ENCODE measurements around the gene BCAP31.

BCAP31 gene

DNA sequence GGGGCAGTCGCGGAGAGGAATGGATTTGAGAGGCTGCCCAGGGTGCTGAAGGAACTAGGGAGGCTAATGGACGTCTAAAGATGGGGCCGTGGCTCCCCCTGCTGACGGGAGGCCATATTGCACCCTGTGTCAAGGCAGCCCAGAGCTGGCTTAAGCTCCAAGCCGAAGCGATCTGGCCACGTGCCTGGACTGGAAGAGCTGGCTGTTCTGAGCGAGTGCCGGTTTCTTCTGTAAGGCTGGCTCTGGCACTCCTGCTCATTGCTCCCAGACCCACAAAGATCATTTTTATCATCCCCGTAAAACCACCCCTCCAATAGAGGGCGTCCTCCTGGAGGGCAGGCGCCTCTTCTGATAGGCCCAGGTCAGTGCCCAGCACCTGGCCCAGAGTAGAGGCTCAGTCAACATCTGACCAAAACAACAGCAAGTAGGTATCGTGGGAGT is 56.2 kb downstream of the BCAP31 start:
- no peak overlapping the region for H3K27ac ChIP-seq (replicated peaks)
- peak in 1 of 2 experiments; percentile 73 for DNase-seq (ENCODE audit: low read depth in 1 of 2, low spot score in 1 of 2)
- peak overlapping the region; percentile 41 for H3K4me3 ChIP-seq (replicated peaks; ENCODE audit: insufficient read depth, low read length)
- TF ChIP-seq SPI1 (IDR thresholded peaks at IDR 0.05; ENCODE audit: borderline replicate concordance, low read depth), result no peak
- TF ChIP-seq, protein P1, sequence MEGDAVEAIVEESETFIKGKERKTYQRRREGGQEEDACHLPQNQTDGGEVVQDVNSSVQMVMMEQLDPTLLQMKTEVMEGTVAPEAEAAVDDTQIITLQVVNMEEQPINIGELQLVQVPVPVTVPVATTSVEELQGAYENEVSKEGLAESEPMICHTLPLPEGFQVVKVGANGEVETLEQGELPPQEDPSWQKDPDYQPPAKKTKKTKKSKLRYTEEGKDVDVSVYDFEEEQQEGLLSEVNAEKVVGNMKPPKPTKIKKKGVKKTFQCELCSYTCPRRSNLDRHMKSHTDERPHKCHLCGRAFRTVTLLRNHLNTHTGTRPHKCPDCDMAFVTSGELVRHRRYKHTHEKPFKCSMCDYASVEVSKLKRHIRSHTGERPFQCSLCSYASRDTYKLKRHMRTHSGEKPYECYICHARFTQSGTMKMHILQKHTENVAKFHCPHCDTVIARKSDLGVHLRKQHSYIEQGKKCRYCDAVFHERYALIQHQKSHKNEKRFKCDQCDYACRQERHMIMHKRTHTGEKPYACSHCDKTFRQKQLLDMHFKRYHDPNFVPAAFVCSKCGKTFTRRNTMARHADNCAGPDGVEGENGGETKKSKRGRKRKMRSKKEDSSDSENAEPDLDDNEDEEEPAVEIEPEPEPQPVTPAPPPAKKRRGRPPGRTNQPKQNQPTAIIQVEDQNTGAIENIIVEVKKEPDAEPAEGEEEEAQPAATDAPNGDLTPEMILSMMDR (IDR thresholded peaks at IDR 0.05; ENCODE audit: insufficient read depth, low read length), result peak; percentile 53
- TF ChIP-seq, protein P2, sequence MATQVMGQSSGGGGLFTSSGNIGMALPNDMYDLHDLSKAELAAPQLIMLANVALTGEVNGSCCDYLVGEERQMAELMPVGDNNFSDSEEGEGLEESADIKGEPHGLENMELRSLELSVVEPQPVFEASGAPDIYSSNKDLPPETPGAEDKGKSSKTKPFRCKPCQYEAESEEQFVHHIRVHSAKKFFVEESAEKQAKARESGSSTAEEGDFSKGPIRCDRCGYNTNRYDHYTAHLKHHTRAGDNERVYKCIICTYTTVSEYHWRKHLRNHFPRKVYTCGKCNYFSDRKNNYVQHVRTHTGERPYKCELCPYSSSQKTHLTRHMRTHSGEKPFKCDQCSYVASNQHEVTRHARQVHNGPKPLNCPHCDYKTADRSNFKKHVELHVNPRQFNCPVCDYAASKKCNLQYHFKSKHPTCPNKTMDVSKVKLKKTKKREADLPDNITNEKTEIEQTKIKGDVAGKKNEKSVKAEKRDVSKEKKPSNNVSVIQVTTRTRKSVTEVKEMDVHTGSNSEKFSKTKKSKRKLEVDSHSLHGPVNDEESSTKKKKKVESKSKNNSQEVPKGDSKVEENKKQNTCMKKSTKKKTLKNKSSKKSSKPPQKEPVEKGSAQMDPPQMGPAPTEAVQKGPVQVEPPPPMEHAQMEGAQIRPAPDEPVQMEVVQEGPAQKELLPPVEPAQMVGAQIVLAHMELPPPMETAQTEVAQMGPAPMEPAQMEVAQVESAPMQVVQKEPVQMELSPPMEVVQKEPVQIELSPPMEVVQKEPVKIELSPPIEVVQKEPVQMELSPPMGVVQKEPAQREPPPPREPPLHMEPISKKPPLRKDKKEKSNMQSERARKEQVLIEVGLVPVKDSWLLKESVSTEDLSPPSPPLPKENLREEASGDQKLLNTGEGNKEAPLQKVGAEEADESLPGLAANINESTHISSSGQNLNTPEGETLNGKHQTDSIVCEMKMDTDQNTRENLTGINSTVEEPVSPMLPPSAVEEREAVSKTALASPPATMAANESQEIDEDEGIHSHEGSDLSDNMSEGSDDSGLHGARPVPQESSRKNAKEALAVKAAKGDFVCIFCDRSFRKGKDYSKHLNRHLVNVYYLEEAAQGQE (IDR thresholded peaks at IDR 0.05; ENCODE audit: insufficient replicate concordance, low read depth), result peak; percentile 74
- H3K27me3 ChIP-seq (ENCODE audit: insufficient read depth, poor library complexity, severe bottlenecking), result peaks cover under 1% of the 10 kb centered on the region

DNA sequence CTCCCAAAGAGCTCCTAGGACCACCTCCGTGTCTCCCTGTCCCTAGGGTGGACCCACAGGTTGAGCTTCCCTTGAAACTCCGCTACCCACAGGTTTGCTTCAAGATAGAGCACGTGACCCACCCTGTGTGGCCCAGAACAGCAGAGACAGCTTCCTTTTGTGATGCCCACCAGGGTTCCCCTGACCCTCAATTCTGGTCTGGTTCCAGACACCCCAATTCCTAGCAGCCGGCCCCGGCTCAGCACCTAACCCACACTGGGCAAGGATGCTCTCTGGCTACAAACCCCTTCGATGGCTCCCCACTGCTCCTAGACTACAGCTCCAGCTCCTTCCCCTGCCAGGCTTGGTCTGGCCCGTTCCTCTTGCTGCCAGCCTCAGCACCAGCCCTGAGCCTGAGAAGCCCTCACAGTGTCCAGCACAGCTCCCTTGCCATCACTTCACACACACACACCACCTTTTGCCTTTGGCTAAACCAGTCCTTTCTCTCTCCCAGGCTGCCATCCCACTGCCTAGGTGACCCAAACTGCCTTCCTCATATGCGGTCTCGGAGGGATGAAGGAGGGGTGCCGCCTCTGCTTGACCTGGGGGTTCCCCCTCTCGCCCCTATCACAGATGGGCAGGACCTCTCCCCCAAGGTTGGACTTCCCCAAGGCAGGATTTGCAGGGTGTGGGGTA is 56.8 kb downstream of the BCAP31 start:
- DNase-seq (ENCODE audit: low read depth in 1 of 2, low spot score in 1 of 2), result no peak
- no peak for TF ChIP-seq POLR2AphosphoS5 (IDR thresholded peaks at IDR 0.05; ENCODE audit: low read depth)
- TF ChIP-seq, protein P2 (IDR thresholded peaks at IDR 0.05; ENCODE audit: insufficient replicate concordance, low read depth), result no peak
- TF ChIP-seq SPI1 (IDR thresholded peaks at IDR 0.05; ENCODE audit: borderline replicate concordance, low read depth), result no peak
- TF ChIP-seq, protein P1 (IDR thresholded peaks at IDR 0.05; ENCODE audit: insufficient read depth, low read length), result no peak
- no peak for TF ChIP-seq GABPA (IDR thresholded peaks at IDR 0.05; ENCODE audit: low read depth)
- H3K27me3 ChIP-seq (ENCODE audit: insufficient read depth, poor library complexity, severe bottlenecking), result peaks cover 3% of the 10 kb centered on the region
- H3K4me3 ChIP-seq (replicated peaks; ENCODE audit: insufficient read depth, low read length), result peak overlapping the region; percentile 41
- H3K27ac ChIP-seq (replicated peaks), result no peak overlapping the region

DNA sequence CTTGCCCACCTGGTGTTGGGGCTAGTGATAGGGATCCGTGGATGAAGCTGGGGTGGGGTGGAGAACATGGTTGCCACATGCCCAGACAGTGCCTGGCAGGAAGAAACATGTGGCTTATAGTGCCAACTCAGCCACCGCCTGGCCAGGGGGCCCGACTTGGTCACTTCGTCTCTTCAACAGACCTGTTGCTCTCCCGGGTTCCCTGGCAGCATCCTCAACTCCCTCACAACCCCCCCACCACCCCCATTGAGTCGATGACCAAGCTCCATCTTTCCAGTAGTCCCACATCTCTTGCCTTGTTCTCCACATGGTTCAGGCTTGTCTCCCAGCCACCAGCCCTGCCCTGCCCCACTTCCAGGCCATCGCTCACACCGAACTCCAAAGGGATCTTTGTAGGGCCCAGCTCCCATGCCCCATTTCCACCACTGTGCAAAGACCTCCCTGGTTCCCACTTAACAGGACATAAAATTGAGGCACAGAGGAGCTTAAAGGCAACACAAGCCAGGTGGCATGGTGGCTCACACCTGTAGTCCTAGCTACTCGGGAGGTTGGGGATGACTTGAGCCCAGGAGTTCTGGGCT is 58.4 kb downstream of the BCAP31 start:
- no peak overlapping the region for H3K27ac ChIP-seq (replicated peaks)
- H3K4me3 ChIP-seq (replicated peaks; ENCODE audit: insufficient read depth, low read length), result no peak overlapping the region
- no peak for DNase-seq (ENCODE audit: low read depth in 1 of 2, low spot score in 1 of 2)
- TF ChIP-seq, protein P1 (IDR thresholded peaks at IDR 0.05; ENCODE audit: insufficient read depth, low read length), result no peak
- TF ChIP-seq, protein P2 (IDR thresholded peaks at IDR 0.05; ENCODE audit: insufficient replicate concordance, low read depth), result no peak
- TF ChIP-seq SPI1 (IDR thresholded peaks at IDR 0.05; ENCODE audit: borderline replicate concordance, low read depth), result no peak
- H3K27me3 ChIP-seq (ENCODE audit: insufficient read depth, poor library complexity, severe bottlenecking), result peaks cover 8% of the 10 kb centered on the region

All from HL-60 (cell line).